Cardiac septum (tissue), 1 donor: Measurements from ENCODE around the gene ZDHHC11B. TPM values are rescaled to one million over a fixed set of nuclear protein-coding genes. Genes with fewer than 3 reads are reported as not detected.
"Not testable (repeated sequence)": the region's sequence is repeated elsewhere in the genome, so short reads cannot be mapped to it uniquely, and the experiment has no call there.

Source experiments
- DNase-seq: peaks from one replicate; pipeline ENCODE4 v3.0.0-alpha.2; 2020; ENCODE audit warnings: low spot score
- intact Hi-C: fragments of 100-400 bp; cut with DNase I; formaldehyde crosslinking; loops from one replicate; pipeline ENCODE4 v1.14.0; 2022
- total RNA-seq: library from RNA; stranded (reverse); fragmentation: NEBNext Ultra II Directional; extraction: Animal tissue kit (Norgen Biotek cat#: 25700); gene quantifications from one replicate; pipeline ENCODE4 v1.2.1, GENCODE V29; 2021
- donor health status: DM: no; HTN: no; CAD: no.

The ZDHHC11B gene
- total RNA-seq, 1 donor from 2014 or later, result 5.5 TPM

GRCh38 chr5:696191-696590 is 88.3 kb downstream of the ZDHHC11B start:
- intact Hi-C loops, result not testable (repeated sequence)
- peak; percentile 55 for DNase-seq

GRCh38 chr5:695475-695874 is 89.1 kb downstream of the ZDHHC11B start:
- peak; percentile 49 for DNase-seq
- intact Hi-C loops, result not testable (repeated sequence)

- intact Hi-C loops, result not testable (repeated sequence)
These were observed 90.5 kb downstream of the ZDHHC11B start for GRCh38 chr5:694042-694431.

GRCh38 chr5:693271-694041 is 91.1 kb downstream of the ZDHHC11B start, which contains the start of gene TPPP:
TPPP (minus strand) TSS chr5:693352; CDS start chr5:678060, 15,292 bp downstream.
- intact Hi-C loops, result not testable (repeated sequence)
- peak; percentile 94 for DNase-seq

More at GRCh38 chr5:694042-694431, 90.5 kb downstream of the ZDHHC11B start:
- DNase-seq, result peak; percentile 75

GRCh38 chr5:692529-693041 is 91.9 kb downstream of the ZDHHC11B start:
- intact Hi-C loops, result not testable (repeated sequence)
- DNase-seq, result peak; percentile 77

- no peak for DNase-seq
These were observed 92.6 kb downstream of the ZDHHC11B start for GRCh38 chr5:691817-692528.

GRCh38 chr5:691049-691448 is 93.5 kb downstream of the ZDHHC11B start:
- peak; percentile 68 for DNase-seq
- intact Hi-C loops, result not testable (repeated sequence)

More at GRCh38 chr5:691817-692528, 92.6 kb downstream of the ZDHHC11B start:
- intact Hi-C loops, result no loop called here

GRCh38 chr5:690293-690692 is 94.2 kb downstream of the ZDHHC11B start:
- intact Hi-C loops, DNase-seq: not testable (repeated sequence)

- DNase-seq, result peak; percentile 62
- intact Hi-C loops, result loop anchor here (10.0 kb wide), 1 partner anchor 86 kb away; no protein-coding TSS in a partner anchor
These were observed 96.0 kb downstream of the ZDHHC11B start for GRCh38 chr5:688348-689010.

GRCh38 chr5:686936-687335 is 97.6 kb downstream of the ZDHHC11B start:
- intact Hi-C loops, result loop anchor here (10.0 kb wide), 1 partner anchor 88 kb away; no protein-coding TSS in a partner anchor
- peak; percentile 53 for DNase-seq

GRCh38 chr5:686172-686523 is 98.4 kb downstream of the ZDHHC11B start:
- intact Hi-C loops, result loop anchor here (10.0 kb wide), 1 partner anchor 89 kb away; no protein-coding TSS in a partner anchor
- peak; percentile 73 for DNase-seq

- intact Hi-C loops, result loop anchor here (10.0 kb wide), 1 partner anchor 89 kb away; no protein-coding TSS in a partner anchor
- DNase-seq, result peak; percentile 71
These were observed 99.0 kb downstream of the ZDHHC11B start for GRCh38 chr5:685262-686171.

GRCh38 chr5:684751-685216 is 99.7 kb downstream of the ZDHHC11B start:
- DNase-seq, result peak; percentile 39
- intact Hi-C loops, result loop anchor here (10.0 kb wide), 1 partner anchor 90 kb away; no protein-coding TSS in a partner anchor

GRCh38 chr5:683551-684481 is 100.7 kb downstream of the ZDHHC11B start:
- intact Hi-C loops, result loop anchor here (10.0 kb wide), 1 partner anchor 91 kb away; no protein-coding TSS in a partner anchor
- DNase-seq, result peak; percentile 74

- DNase-seq, result peak; percentile 74
- intact Hi-C loops, result loop anchor here (10.0 kb wide), 1 partner anchor 92 kb away; no protein-coding TSS in a partner anchor
These were observed 101.7 kb downstream of the ZDHHC11B start for GRCh38 chr5:682651-683358.

- intact Hi-C loops, result loop anchor here (10.0 kb wide), 1 partner anchor 93 kb away; no protein-coding TSS in a partner anchor
- DNase-seq, result peak; percentile 53
These were observed 102.3 kb downstream of the ZDHHC11B start for GRCh38 chr5:682216-682615.
